GM12875 (cell line): ENCODE measurements around the gene MRPL37.

Source experiments
- H3K4me3 ChIP-seq: one replicate; pipeline ENCODE4 v1.5.1; 2011; ENCODE audit warnings: low read depth, low read length, control low read depth
- TF ChIP-seq, protein P1 (sequence below): IDR thresholded peaks from 2 replicates; pipeline ENCODE4 v1.5.1; 2011; ENCODE audit warnings: low read depth, mild to moderate bottlenecking, control low read depth, inconsistent platforms, low read length, moderate library complexity, borderline replicate concordance; ENCODE audit not compliant: insufficient read depth

Gene MRPL37

GRCh38 chr1:54220004-54220811, 20.2 kb downstream of the MRPL37 start:
- H3K4me3 ChIP-seq = no peak overlapping the region
- TF ChIP-seq, protein P1, sequence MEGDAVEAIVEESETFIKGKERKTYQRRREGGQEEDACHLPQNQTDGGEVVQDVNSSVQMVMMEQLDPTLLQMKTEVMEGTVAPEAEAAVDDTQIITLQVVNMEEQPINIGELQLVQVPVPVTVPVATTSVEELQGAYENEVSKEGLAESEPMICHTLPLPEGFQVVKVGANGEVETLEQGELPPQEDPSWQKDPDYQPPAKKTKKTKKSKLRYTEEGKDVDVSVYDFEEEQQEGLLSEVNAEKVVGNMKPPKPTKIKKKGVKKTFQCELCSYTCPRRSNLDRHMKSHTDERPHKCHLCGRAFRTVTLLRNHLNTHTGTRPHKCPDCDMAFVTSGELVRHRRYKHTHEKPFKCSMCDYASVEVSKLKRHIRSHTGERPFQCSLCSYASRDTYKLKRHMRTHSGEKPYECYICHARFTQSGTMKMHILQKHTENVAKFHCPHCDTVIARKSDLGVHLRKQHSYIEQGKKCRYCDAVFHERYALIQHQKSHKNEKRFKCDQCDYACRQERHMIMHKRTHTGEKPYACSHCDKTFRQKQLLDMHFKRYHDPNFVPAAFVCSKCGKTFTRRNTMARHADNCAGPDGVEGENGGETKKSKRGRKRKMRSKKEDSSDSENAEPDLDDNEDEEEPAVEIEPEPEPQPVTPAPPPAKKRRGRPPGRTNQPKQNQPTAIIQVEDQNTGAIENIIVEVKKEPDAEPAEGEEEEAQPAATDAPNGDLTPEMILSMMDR = no peak

DNA sequence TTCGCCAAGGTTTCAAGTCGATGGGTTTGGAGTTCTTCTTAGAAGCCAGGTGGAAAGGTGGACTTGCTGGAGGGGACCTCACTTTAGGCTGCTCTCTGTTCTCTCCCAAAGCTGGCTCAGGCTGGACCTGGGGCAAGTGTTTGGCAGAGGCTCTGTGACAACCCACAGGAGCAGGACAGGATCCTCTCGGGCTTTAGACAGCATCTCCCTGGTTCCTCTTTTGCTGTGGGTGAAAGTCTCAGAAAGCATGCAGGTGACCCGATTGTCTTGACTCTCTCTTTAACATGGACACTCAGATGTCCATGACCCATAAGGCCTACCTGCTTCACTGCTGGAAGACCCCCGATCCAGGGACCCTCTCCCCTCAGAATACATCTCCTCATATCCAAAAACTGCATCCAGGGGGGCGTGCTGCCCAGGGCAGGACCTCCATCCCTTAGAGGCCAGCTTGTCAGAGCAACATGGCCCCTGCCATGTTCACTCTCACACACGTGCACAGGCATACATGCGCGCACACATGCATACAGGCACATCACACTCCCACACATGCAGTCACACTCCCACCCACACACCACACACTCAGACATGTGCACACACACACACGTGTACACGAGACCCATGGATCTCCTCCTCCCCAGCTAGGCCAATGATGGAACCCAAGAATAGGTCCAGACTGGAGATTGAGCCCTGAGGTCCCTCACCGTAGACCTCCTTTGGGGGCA, 21.3 kb downstream of the MRPL37 start:
- H3K4me3 ChIP-seq = no peak overlapping the region
- TF ChIP-seq, protein P1 = no peak

DNA sequence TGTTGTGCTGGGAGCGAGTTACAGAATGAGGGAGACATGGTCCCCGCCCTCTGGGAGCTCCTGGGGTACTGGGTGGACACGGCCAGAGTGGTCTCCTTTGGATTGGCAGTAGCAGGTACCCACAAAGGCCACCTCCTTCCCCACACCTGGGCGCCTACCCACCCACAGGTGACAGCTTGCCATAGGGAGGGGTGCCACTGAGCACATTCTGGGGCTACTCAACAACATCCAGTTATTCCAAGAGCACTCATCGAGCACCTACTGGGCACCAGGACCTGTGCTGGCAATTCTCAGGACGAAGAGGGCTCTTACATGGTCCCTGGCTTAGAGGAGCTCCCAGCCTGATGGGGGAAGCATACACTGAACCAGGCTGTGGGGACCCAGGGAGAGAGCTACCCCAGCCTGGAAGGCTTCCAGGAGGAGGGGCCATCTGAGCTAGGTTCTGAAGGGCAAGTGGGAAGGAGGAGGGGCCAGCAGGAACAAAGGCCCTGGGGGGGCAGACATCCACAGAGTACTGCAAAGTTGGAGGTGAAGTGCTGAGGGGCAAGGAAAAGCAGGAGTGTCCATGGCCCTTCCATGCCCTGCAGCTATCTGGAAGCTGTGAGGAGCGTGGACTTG, 22.0 kb downstream of the MRPL37 start:
- H3K4me3 ChIP-seq = no peak overlapping the region
- TF ChIP-seq, protein P1 = no peak

DNA sequence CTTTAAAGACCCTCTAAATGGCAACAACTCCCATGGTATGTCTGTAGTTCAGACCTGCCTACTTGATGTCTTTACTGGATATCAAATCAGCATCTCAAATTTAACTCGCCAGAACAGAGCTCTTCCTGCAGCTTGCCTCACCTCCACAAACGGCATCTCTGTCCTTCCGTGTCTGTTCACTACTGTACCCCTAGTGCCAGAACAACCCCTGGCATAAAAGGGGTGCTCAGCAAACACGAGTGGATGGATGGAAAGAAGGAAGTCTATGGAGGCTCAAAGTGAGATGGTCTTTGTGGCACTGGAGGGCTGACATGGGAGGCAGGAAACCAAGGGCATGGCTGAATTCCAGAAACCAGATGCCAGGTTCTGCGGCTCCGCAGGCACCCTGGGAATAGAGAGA, 22.7 kb downstream of the MRPL37 start:
- no peak overlapping the region for H3K4me3 ChIP-seq
- TF ChIP-seq, protein P1 = no peak

GRCh38 chr1:54223441-54224202, 23.7 kb downstream of the MRPL37 start:
- TF ChIP-seq, protein P1 = no peak
- H3K4me3 ChIP-seq = no peak overlapping the region

DNA sequence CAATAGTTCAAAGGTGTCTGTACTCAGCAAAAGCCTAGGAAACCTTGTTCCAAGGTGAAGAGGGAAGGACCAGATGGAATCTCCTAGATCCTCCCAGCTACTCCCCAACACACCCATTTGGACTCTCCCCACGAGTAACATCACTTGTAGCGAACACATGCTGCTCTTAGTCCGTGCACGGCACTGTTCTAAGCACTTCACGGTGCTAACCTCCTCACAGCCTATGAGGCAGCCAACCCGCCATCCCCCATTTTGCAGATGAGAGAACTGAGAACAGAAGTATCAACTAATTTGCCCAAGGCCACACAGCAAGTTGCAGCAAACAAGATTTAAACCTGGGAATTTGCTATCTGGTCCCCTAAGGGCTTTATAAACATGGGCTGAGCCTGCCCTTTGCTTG, 24.3 kb downstream of the MRPL37 start:
- TF ChIP-seq, protein P1 = no peak
- H3K4me3 ChIP-seq = no peak overlapping the region
